GM23338 (cell line): ENCODE data around the gene ARHGEF10L. TPM values are rescaled to one million over a fixed set of nuclear protein-coding genes. Genes with fewer than 3 reads are reported as not detected.

Experiments
- ATAC-seq: fragments of 200-7000 bp; cut with Tn5 transposase; 3 replicates; pipeline ENCODE4 v1.9.1; 2020
- DNase-seq: peaks from one replicate; pipeline ENCODE4 v3.0.0-alpha.2; 2015; ENCODE audit warnings: low spot score
- H2AFZ ChIP-seq: fragments of 200-600 bp; sonication (generic); 2 replicates; pipeline ENCODE4 v1.8.0; 2016; ENCODE audit warnings: antibody characterized with exemption, mild to moderate bottlenecking, moderate library complexity
- H3F3A ChIP-seq: fragments of 200-600 bp; sonication (generic); replicated peaks from 2 replicates; pipeline ENCODE4 v1.8.0; 2017; ENCODE audit warnings: antibody characterized with exemption, mixed run types, low read depth
- H3K27ac ChIP-seq: fragments of 200-600 bp; sonication (generic); 2 replicates; pipeline ENCODE4 v1.6.1; 2016; ENCODE audit warnings: low read depth
- H3K27me3 ChIP-seq: fragments of 200-600 bp; sonication (generic); 2 replicates; pipeline ENCODE4 v1.8.0; 2016; ENCODE audit warnings: mild to moderate bottlenecking, mixed run types, moderate library complexity; ENCODE audit not compliant: insufficient read depth
- H3K36me3 ChIP-seq: fragments of 200-600 bp; sonication (generic); 2 replicates; pipeline ENCODE4 v1.8.0; 2016; ENCODE audit warnings: mild to moderate bottlenecking; ENCODE audit not compliant: insufficient read depth
- H3K4me1 ChIP-seq: fragments of 200-600 bp; sonication (generic); 2 replicates; pipeline ENCODE4 v1.8.0; 2016; ENCODE audit warnings: mild to moderate bottlenecking, moderate library complexity; ENCODE audit not compliant: insufficient read depth
- H3K4me2 ChIP-seq: fragments of 200-600 bp; sonication (generic); 2 replicates; pipeline ENCODE4 v1.7.1; 2017; ENCODE audit warnings: mixed run types
- H3K4me3 ChIP-seq: fragments of 200-600 bp; sonication (generic); 2 replicates; pipeline ENCODE4 v1.6.1; 2016; ENCODE audit warnings: mixed run types
- H3K79me2 ChIP-seq: fragments of 200-600 bp; sonication (generic); replicated peaks from 2 replicates; pipeline ENCODE4 v1.8.0; 2017; ENCODE audit warnings: mild to moderate bottlenecking; ENCODE audit not compliant: insufficient read depth
- H3K9me2 ChIP-seq: fragments of 200-600 bp; sonication (generic); 2 replicates; pipeline ENCODE4 v1.8.0; 2017; ENCODE audit not compliant: insufficient read depth
- H4K20me1 ChIP-seq: fragments of 200-600 bp; sonication (generic); replicated peaks from 2 replicates; pipeline ENCODE4 v1.8.0; 2017; ENCODE audit warnings: mild to moderate bottlenecking; ENCODE audit not compliant: insufficient read depth
- H3K27ac Mint-ChIP-seq: 2 replicates; pipeline ENCODE4 v1.8.0; 2020; ENCODE audit warnings: inconsistent platforms, mild to moderate bottlenecking, moderate library complexity, mixed read lengths
- H3K27me3 Mint-ChIP-seq: 3 replicates; pipeline ENCODE4 v1.8.0; 2022; ENCODE audit warnings: low read depth, mild to moderate bottlenecking, moderate library complexity, mixed read lengths, inconsistent platforms; ENCODE audit not compliant: insufficient read depth, poor library complexity
- H3K36me3 Mint-ChIP-seq: 3 replicates; pipeline ENCODE4 v1.8.0; 2021; ENCODE audit warnings: low read depth, mild to moderate bottlenecking, inconsistent platforms, moderate library complexity, mixed read lengths
- H3K4me1 Mint-ChIP-seq: 3 replicates; pipeline ENCODE4 v1.8.0; 2020; ENCODE audit warnings: mild to moderate bottlenecking, inconsistent platforms, mixed read lengths
- H3K4me3 Mint-ChIP-seq: 3 replicates; pipeline ENCODE4 v1.8.0; 2021; ENCODE audit warnings: moderate library complexity, mild to moderate bottlenecking, inconsistent platforms, mixed read lengths
- H3K9me3 Mint-ChIP-seq: 3 replicates; pipeline ENCODE4 v1.8.0; 2020; ENCODE audit warnings: moderate library complexity, mild to moderate bottlenecking, inconsistent platforms, mixed read lengths
- CREB1 ChIP-seq: fragments of 250-450 bp; sonication (Bioruptor Pico); IDR thresholded peaks from 2 replicates; pipeline ENCODE4 v1.5.0; 2020; ENCODE audit warnings: low read depth, mild to moderate bottlenecking, moderate library complexity
- CTCF ChIP-seq, 2 experiments: fragments of 200-600 bp in 1 of 2; sonication (generic) in 1 of 2; conservative IDR thresholded peaks; 2 replicates each; pipeline versions ENCODE4 v1.5.1 to v1.6.1; 2016 to 2017; ENCODE audit warnings: antibody characterized with exemption in 2 of 2, low read depth in 2 of 2, mild to moderate bottlenecking in 2 of 2, moderate library complexity in 1 of 2
- EZH2 ChIP-seq: fragments of 200-600 bp; sonication (generic); IDR thresholded peaks from one replicate; pipeline ENCODE4 v1.8.0; 2017; ENCODE audit warnings: antibody characterized with exemption, mild to moderate bottlenecking, low read depth; ENCODE audit not compliant: unreplicated experiment
- JUNB ChIP-seq: IDR thresholded peaks from one replicate; pipeline ENCODE4 v1.6.1; 2016; ENCODE audit warnings: antibody characterized with exemption; ENCODE audit not compliant: unreplicated experiment
- NANOG ChIP-seq: IDR thresholded peaks from 2 replicates; pipeline ENCODE4 v1.6.1; 2016; ENCODE audit warnings: antibody characterized with exemption, borderline replicate concordance
- POLR2AphosphoS5 ChIP-seq: IDR thresholded peaks from 2 replicates; pipeline ENCODE4 v1.6.1; 2016; ENCODE audit warnings: antibody characterized with exemption, low read depth
- REST ChIP-seq: IDR thresholded peaks from one replicate; pipeline ENCODE4 v1.6.1; 2018; ENCODE audit warnings: antibody characterized with exemption; ENCODE audit not compliant: unreplicated experiment
- ZNF331 ChIP-seq: fragments of 250-450 bp; sonication (Bioruptor Pico); IDR thresholded peaks from 2 replicates; pipeline ENCODE4 v1.5.0; 2020; ENCODE audit warnings: low read depth, mild to moderate bottlenecking, moderate library complexity
- polyA plus RNA-seq: library from polyadenylated mRNA; unstranded; fragments of >200 nt; fragmentation: Nextera tagmentation; extraction: Ambion mirVana; gene quantifications from 2 replicates; pipeline ENCODE4 v1.2.1, GENCODE V29; 2016
- total RNA-seq: library from RNA; depleted of rRNA; stranded (reverse); fragments of >200 nt; shearing (Covaris generic); gene quantifications from 2 replicates; pipeline ENCODE4 v1.2.3, GENCODE V29; 2014
- TF ChIP-seq, protein P1 (sequence below): IDR thresholded peaks from 2 replicates; pipeline ENCODE4 v1.6.1; 2016; ENCODE audit warnings: antibody characterized with exemption

Gene ARHGEF10L
- total and polyA plus RNA-seq, 2 experiments from 2014 or later, result 12.1 to 46.8 TPM

DNA sequence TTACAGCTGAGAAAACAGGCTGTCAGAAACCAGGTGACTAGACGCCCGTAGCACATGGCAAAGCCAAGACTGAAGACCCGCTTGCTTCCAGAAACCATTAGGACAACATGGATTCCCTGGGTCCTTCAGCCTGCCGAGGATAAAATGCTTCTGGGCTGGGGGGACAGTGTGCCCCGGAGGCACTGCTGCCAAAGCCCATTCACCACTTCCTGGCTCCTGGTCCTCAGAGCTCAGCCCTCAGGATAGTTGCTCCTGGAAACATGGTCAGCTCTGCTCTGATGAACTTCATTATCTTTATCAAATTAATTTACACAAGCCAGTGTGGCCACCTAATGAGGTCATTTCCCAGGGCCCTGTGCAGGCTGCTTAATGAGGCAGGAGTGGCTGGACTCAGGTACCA lies 174.5 kb downstream of the ARHGEF10L start:
- peaks cover 2% of the 10 kb centered on the region for H3K27me3 Mint-ChIP-seq
- 0 out of 2 replicates have a peak overlapping the region, but pooled peaks have one; percentile 56 for H2AFZ ChIP-seq

More for the DNA sequence above, 174.5 kb downstream of the ARHGEF10L start:
- Histone ChIP-seq H3K27ac (no peak overlapping the region), H4K20me1 (no peaks in the 10 kb centered on the region), H3K36me3 (no peaks in the 10 kb centered on the region), H3K4me2 (no peak overlapping the region), H3K79me2 (no peaks in the 10 kb centered on the region), H3K4me3 (no peak overlapping the region), H3K27me3 (no peaks in the 10 kb centered on the region), H3K9me2 (no peaks in the 10 kb centered on the region), H3K4me1 (no peaks in the 10 kb centered on the region), H3F3A (no peaks in the 10 kb centered on the region)
- DNase-seq (no peak), ATAC-seq (no peak)
- H3K27ac Mint-ChIP-seq, result no peak overlapping the region
- no peaks in the 10 kb centered on the region for H3K4me1 Mint-ChIP-seq
- peaks cover 32% of the 10 kb centered on the region for H3K9me3 Mint-ChIP-seq
- no peak overlapping the region for H3K4me3 Mint-ChIP-seq
- no peak for TF ChIP-seq CTCF (conservative IDR thresholded peaks at IDR 0.05; ENCODE audit: low read depth in 2 of 2)
- no peak for TF ChIP-seq EZH2
- TF ChIP-seq NANOG, result no peak
- TF ChIP-seq ZNF331, result no peak
- TF ChIP-seq CREB1 (CRISPR knock-in tag), result no peak
- TF ChIP-seq POLR2AphosphoS5, result no peak
- no peak for TF ChIP-seq REST
- TF ChIP-seq, protein P1, sequence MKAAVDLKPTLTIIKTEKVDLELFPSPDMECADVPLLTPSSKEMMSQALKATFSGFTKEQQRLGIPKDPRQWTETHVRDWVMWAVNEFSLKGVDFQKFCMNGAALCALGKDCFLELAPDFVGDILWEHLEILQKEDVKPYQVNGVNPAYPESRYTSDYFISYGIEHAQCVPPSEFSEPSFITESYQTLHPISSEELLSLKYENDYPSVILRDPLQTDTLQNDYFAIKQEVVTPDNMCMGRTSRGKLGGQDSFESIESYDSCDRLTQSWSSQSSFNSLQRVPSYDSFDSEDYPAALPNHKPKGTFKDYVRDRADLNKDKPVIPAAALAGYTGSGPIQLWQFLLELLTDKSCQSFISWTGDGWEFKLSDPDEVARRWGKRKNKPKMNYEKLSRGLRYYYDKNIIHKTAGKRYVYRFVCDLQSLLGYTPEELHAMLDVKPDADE, result no peak
- TF ChIP-seq JUNB, result no peak
- H3K36me3 Mint-ChIP-seq, result peaks cover 15% of the 10 kb centered on the region
